GM12892 (cell line): ENCODE measurements around the gene DBET.
"Not testable (repeated sequence)": the region's sequence is repeated elsewhere in the genome, so short reads cannot be mapped to it uniquely, and the experiment has no call there.

ENCODE experiments used
- POLR2AphosphoS5 ChIP-seq: IDR thresholded peaks from 2 replicates; pipeline ENCODE4 v1.6.1; 2011; ENCODE audit warnings: low read depth, low read length, control low read depth
- TAF1 ChIP-seq: IDR thresholded peaks from 2 replicates; pipeline ENCODE4 v1.6.1; 2011; ENCODE audit warnings: low read depth, mild to moderate bottlenecking, control low read depth, low read length, borderline replicate concordance

DNA sequence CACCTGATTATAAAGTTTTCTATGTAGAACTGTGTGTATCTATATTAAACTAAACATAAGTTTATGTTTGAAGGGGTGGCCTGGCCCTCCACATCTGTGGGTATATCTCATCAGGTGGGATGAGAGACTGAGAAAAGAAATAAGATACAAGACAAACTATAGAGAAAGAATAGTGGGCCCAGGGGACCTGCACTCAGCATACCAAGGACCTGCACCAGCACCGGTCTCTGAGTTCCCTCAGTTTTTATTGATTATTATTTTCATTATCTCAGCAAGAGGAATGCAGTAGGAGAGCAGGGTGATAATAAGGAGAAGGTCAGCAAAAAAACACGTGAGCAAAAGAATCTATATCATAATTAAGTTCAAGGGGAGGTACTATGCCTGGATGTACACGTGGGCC lies 41.9 kb downstream of the DBET start:
- TF ChIP-seq TAF1, POLR2AphosphoS5: not testable (repeated sequence)
